Panc1 (cell line): ENCODE results near the gene MTRFR. TPM values are rescaled to one million over a fixed set of nuclear protein-coding genes. Genes with fewer than 3 reads are reported as not detected.

ENCODE experiments used
- ATAC-seq: fragments of 200-7000 bp; cut with Tn5 transposase; 2 replicates; pipeline ENCODE4 v1.9.1; 2020; ENCODE audit warnings: mild to moderate bottlenecking, moderate library complexity
- BruUV-seq: library from RNA; stranded (reverse); fragments of 400-500 nt; replicated peaks from 2 replicates; lab custom pipeline; 2021; lab: Mats Ljungman, UMichigan
- CTCF ChIA-PET: fragments of 300-600 bp; sonication (Branson Sonifier 250); formaldehyde crosslinking; loops from one replicate; lab custom pipeline; 2022; ENCODE audit warnings: antibody characterized with exemption; lab: Charles Lee
- POLR2A ChIA-PET: fragments of 300-600 bp; sonication (Branson Sonifier 250); formaldehyde crosslinking; loops from one replicate; lab custom pipeline; 2022; ENCODE audit warnings: antibody characterized with exemption; lab: Charles Lee
- DNase-seq: peaks from one replicate; pipeline ENCODE4 v3.0.0-alpha.2; 2010; ENCODE audit warnings: low read depth, low spot score
- H3K27ac ChIP-seq: 2 replicates; pipeline ENCODE4 v1.5.1; 2011; ENCODE audit warnings: mild to moderate bottlenecking, low read length, inconsistent platforms
- H3K27me3 ChIP-seq: fragments of 200-500 bp; sonication (Bioruptor generic); 2 replicates; pipeline ENCODE4 v1.6.0; 2014; ENCODE audit warnings: low read length, inconsistent platforms; ENCODE audit not compliant: control insufficient read depth, insufficient read depth
- H3K36me3 ChIP-seq: fragments of 200-500 bp; sonication (Bioruptor generic); 2 replicates; pipeline ENCODE4 v1.5.1; 2014; ENCODE audit warnings: inconsistent platforms, mild to moderate bottlenecking, low read length, moderate library complexity; ENCODE audit not compliant: control insufficient read depth, insufficient read depth
- H3K4me1 ChIP-seq: 2 replicates; pipeline ENCODE4 v1.5.1; 2011; ENCODE audit warnings: inconsistent platforms, mild to moderate bottlenecking, low read length, moderate library complexity; ENCODE audit not compliant: control insufficient read depth, insufficient read depth
- H3K4me3 ChIP-seq, 2 experiments: 2 replicates each; pipeline ENCODE4 v1.5.1; 2011 to 2012; ENCODE audit warnings: low read depth in 2 of 2, low read length in 2 of 2, mild to moderate bottlenecking in 2 of 2, inconsistent platforms in 1 of 2, moderate library complexity in 1 of 2
- H3K9me3 ChIP-seq: fragments of 200-500 bp; sonication (Bioruptor generic); 2 replicates; pipeline ENCODE4 v1.5.1; 2014; ENCODE audit warnings: low read depth, mild to moderate bottlenecking, inconsistent platforms, low read length, moderate library complexity; ENCODE audit not compliant: control insufficient read depth, insufficient read depth
- POLR2AphosphoS5 ChIP-seq: IDR thresholded peaks from 2 replicates; pipeline ENCODE4 v1.6.1; 2012; ENCODE audit warnings: mild to moderate bottlenecking, low read depth, low read length, moderate library complexity
- SIN3A ChIP-seq: IDR thresholded peaks from 2 replicates; pipeline ENCODE4 v1.6.1; 2012; ENCODE audit warnings: low read depth, mild to moderate bottlenecking, low read length, moderate library complexity, borderline replicate concordance; ENCODE audit not compliant: insufficient read depth
- TCF7L2 ChIP-seq: IDR thresholded peaks from 2 replicates; pipeline ENCODE4 v1.6.1; 2011; ENCODE audit warnings: mild to moderate bottlenecking, low read depth, low read length, inconsistent platforms
- in situ Hi-C: cut with HindIII; loops from 2 replicates; pipeline ENCODE4 v1.10.0; 2016; ENCODE audit warnings: low sequenced_read_pairs, low pct_unique_long_range_greater_than_20kb
- intact Hi-C: fragments of 100-400 bp; cut with micrococcal nuclease; formaldehyde crosslinking; loops from one replicate; pipeline ENCODE4 v1.10.0; 2022; ENCODE audit not compliant: unreplicated experiment
- total RNA-seq: library from RNA; stranded (reverse); gene quantifications from one replicate; pipeline ENCODE4 v1.2.1, GENCODE V29; 2021; ENCODE audit not compliant: unreplicated experiment
- TF ChIP-seq, protein P1 (sequence below): fragments of 450-650 bp; IDR thresholded peaks from 2 replicates; pipeline ENCODE4 v1.5.1; 2017; ENCODE audit warnings: mild to moderate bottlenecking
- TF ChIP-seq, protein P2 (sequence below), 2 experiments: IDR thresholded peaks; 2 replicates each; pipeline ENCODE4 v1.6.1; 2011 to 2012; ENCODE audit warnings: low read depth in 2 of 2, control low read depth in 1 of 2, low read length in 1 of 2, mild to moderate bottlenecking in 1 of 2, moderate library complexity in 1 of 2; ENCODE audit not compliant: insufficient read depth in 1 of 2

The MTRFR gene
- total RNA-seq, 1 experiment from 2014 or later, result 21.5 TPM

DNA sequence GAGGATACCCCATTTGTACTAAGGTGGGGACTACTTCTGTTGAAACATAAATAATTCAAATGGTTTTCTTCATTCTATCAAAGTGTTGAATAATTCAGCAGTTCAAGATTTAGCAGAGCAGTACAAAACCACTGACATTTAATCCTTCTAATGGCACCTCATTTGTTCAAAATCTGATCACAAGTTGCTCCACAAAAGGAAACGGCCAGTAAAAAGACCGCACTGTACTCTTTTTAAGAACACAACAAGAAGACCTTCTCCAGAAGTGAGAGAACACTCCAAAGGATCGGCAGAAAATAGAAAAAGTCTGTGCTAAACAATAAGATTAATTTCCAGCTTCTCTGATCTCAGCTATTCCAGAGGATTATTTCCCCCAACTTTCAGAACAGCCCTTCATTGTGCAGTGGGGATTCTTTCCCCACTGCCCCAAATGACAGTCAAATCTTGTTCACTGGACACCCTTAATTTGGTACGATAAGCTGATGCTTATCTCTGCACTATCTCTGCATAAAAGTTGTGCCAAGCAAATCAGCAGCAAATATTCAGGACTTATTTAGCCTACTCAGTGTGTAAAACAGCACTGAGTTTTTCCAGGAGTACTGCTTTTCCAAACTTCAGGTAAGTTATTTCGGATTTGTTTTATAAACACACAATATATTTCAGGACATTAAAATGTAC lies 5.5 kb upstream of the MTRFR start:
- H3K9me3 ChIP-seq, result no peaks in the 10 kb centered on the region
- TSS peak; percentile 0 for BruUV-seq
- H3K27me3 ChIP-seq, result no peaks in the 10 kb centered on the region
- no peak overlapping the region for H3K4me3 ChIP-seq
- peaks cover 23% of the 10 kb centered on the region for H3K4me1 ChIP-seq
- intact Hi-C loops, result no loop called here
- TF ChIP-seq, protein P1, sequence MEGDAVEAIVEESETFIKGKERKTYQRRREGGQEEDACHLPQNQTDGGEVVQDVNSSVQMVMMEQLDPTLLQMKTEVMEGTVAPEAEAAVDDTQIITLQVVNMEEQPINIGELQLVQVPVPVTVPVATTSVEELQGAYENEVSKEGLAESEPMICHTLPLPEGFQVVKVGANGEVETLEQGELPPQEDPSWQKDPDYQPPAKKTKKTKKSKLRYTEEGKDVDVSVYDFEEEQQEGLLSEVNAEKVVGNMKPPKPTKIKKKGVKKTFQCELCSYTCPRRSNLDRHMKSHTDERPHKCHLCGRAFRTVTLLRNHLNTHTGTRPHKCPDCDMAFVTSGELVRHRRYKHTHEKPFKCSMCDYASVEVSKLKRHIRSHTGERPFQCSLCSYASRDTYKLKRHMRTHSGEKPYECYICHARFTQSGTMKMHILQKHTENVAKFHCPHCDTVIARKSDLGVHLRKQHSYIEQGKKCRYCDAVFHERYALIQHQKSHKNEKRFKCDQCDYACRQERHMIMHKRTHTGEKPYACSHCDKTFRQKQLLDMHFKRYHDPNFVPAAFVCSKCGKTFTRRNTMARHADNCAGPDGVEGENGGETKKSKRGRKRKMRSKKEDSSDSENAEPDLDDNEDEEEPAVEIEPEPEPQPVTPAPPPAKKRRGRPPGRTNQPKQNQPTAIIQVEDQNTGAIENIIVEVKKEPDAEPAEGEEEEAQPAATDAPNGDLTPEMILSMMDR, result no peak
- TF ChIP-seq SIN3A (no peak), TCF7L2 (no peak), POLR2AphosphoS5 (no peak)
- TF ChIP-seq, protein P2, sequence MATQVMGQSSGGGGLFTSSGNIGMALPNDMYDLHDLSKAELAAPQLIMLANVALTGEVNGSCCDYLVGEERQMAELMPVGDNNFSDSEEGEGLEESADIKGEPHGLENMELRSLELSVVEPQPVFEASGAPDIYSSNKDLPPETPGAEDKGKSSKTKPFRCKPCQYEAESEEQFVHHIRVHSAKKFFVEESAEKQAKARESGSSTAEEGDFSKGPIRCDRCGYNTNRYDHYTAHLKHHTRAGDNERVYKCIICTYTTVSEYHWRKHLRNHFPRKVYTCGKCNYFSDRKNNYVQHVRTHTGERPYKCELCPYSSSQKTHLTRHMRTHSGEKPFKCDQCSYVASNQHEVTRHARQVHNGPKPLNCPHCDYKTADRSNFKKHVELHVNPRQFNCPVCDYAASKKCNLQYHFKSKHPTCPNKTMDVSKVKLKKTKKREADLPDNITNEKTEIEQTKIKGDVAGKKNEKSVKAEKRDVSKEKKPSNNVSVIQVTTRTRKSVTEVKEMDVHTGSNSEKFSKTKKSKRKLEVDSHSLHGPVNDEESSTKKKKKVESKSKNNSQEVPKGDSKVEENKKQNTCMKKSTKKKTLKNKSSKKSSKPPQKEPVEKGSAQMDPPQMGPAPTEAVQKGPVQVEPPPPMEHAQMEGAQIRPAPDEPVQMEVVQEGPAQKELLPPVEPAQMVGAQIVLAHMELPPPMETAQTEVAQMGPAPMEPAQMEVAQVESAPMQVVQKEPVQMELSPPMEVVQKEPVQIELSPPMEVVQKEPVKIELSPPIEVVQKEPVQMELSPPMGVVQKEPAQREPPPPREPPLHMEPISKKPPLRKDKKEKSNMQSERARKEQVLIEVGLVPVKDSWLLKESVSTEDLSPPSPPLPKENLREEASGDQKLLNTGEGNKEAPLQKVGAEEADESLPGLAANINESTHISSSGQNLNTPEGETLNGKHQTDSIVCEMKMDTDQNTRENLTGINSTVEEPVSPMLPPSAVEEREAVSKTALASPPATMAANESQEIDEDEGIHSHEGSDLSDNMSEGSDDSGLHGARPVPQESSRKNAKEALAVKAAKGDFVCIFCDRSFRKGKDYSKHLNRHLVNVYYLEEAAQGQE (IDR thresholded peaks at IDR 0.05; ENCODE audit: insufficient read depth in 1 of 2, low read depth in 2 of 2, low read length in 1 of 2), result no peak
- H3K36me3 ChIP-seq, result peaks cover 11% of the 10 kb centered on the region
- POLR2A ChIA-PET, result no interaction called here
- peak overlapping the region; percentile 13; the same call in 1 of the 2 replicates for H3K27ac ChIP-seq
- in situ Hi-C loops, result no loop called here
- CTCF ChIA-PET, result no interaction called here
- ATAC-seq (no peak), DNase-seq (no peak)

DNA sequence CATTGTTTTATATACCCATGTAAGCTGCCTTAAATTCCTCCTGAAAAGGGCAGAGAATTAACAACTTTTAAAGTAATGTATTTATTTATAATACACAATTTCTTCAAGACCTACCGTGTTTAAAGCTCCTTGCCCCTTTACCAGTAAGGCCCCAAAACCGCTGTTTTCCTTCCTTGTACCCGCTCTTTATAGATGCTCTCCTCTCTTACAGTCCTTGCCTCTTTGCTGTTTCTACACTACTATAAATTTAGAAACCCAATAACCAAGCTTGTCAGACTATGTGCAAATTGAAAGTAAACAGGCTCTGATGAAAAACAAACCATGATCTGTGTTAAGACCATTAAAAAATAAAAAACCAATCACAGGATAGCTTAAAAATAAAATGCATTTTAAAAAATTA lies 4.2 kb upstream of the MTRFR start:
- POLR2A ChIA-PET, result interaction anchor here (0.5 kb wide), 1 partner anchor 18 kb away, joined by 11 read pairs; no protein-coding TSS in a partner anchor
- peak overlapping the region; percentile 18 for H3K27ac ChIP-seq
- no peaks in the 10 kb centered on the region for H3K9me3 ChIP-seq
- in situ Hi-C loops, result no loop called here
- no peak overlapping the region for H3K4me3 ChIP-seq
- intact Hi-C loops, result no loop called here
- no TSS peak for BruUV-seq
- peaks cover 11% of the 10 kb centered on the region for H3K36me3 ChIP-seq
- peaks cover 23% of the 10 kb centered on the region for H3K4me1 ChIP-seq
- TF ChIP-seq, protein P1, result no peak
- TF ChIP-seq SIN3A (no peak), POLR2AphosphoS5 (no peak), TCF7L2 (no peak)
- TF ChIP-seq, protein P2 (IDR thresholded peaks at IDR 0.05; ENCODE audit: insufficient read depth in 1 of 2, low read depth in 2 of 2, low read length in 1 of 2), result no peak
- H3K27me3 ChIP-seq, result no peaks in the 10 kb centered on the region
- DNase-seq (no peak), ATAC-seq (no peak)
- CTCF ChIA-PET, result no interaction called here
